GM21526 (cell line): ENCODE measurements around the gene JAKMIP2.
"Not testable (repeated sequence)": the region's sequence is repeated elsewhere in the genome, so short reads cannot be mapped to it uniquely, and the experiment has no call there.

Experiments
- ATAC-seq: cut with Tn5 transposase; IDR thresholded peaks from one replicate; pipeline ENCODE4 v1.9.1; 2021; ENCODE audit warnings: moderate library complexity; ENCODE audit not compliant: unreplicated experiment, low FRiP score

JAKMIP2 gene

GRCh38 chr5:147668385-147668784, 114.1 kb downstream of the JAKMIP2 start:
- ATAC-seq = no peak

- ATAC-seq = no peak
These were observed 115.2 kb downstream of the JAKMIP2 start for GRCh38 chr5:147667363-147667762.

- no peak for ATAC-seq
These were observed 116.1 kb downstream of the JAKMIP2 start for GRCh38 chr5:147666419-147666818.

- no peak for ATAC-seq
These were observed 121.0 kb downstream of the JAKMIP2 start for GRCh38 chr5:147661541-147661940.

- ATAC-seq = no peak
These were observed 123.2 kb downstream of the JAKMIP2 start for GRCh38 chr5:147659166-147659929.

- no peak for ATAC-seq
These were observed 124.1 kb downstream of the JAKMIP2 start for GRCh38 chr5:147658293-147658932.

- no peak for ATAC-seq
These were observed 133.9 kb downstream of the JAKMIP2 start for GRCh38 chr5:147648597-147648996.

GRCh38 chr5:147645197-147645596, 137.3 kb downstream of the JAKMIP2 start:
- no peak for ATAC-seq

- ATAC-seq = no peak
These were observed 138.1 kb downstream of the JAKMIP2 start for GRCh38 chr5:147644460-147644859.

GRCh38 chr5:147643142-147643541, 139.4 kb downstream of the JAKMIP2 start:
- no peak for ATAC-seq

GRCh38 chr5:147642666-147643065, 139.9 kb downstream of the JAKMIP2 start:
- ATAC-seq = no peak

- no peak for ATAC-seq
These were observed 143.2 kb downstream of the JAKMIP2 start for GRCh38 chr5:147639321-147639720.

GRCh38 chr5:147636729-147636984, 145.9 kb downstream of the JAKMIP2 start:
- no peak for ATAC-seq

- ATAC-seq = no peak
These were observed 146.4 kb downstream of the JAKMIP2 start for GRCh38 chr5:147635882-147636728.

- not testable (repeated sequence) for ATAC-seq
These were observed 147.1 kb downstream of the JAKMIP2 start for GRCh38 chr5:147635439-147635838.

- ATAC-seq = no peak
These were observed 149.4 kb downstream of the JAKMIP2 start for GRCh38 chr5:147633173-147633572.

GRCh38 chr5:147631428-147632003, 151.0 kb downstream of the JAKMIP2 start:
- ATAC-seq = no peak

- no peak for ATAC-seq
These were observed 153.3 kb downstream of the JAKMIP2 start for GRCh38 chr5:147629196-147629595.

- peak; percentile 96 for ATAC-seq
These were observed 154.3 kb downstream of the JAKMIP2 start for GRCh38 chr5:147628058-147628895.

- ATAC-seq = no peak
These were observed 156.1 kb downstream of the JAKMIP2 start for GRCh38 chr5:147626464-147626863.
